SW 1271 (cell line): ENCODE measurements around the gene PAH.
A peak's percentile ranks its signal among the peaks of the same experiment; 100 is the strongest.

Experiments used
- DNase-seq, 2 experiments: peaks; one replicate each; lab custom pipeline; 2025; lab: John Stamatoyannopoulos, UW

PAH gene

DNA sequence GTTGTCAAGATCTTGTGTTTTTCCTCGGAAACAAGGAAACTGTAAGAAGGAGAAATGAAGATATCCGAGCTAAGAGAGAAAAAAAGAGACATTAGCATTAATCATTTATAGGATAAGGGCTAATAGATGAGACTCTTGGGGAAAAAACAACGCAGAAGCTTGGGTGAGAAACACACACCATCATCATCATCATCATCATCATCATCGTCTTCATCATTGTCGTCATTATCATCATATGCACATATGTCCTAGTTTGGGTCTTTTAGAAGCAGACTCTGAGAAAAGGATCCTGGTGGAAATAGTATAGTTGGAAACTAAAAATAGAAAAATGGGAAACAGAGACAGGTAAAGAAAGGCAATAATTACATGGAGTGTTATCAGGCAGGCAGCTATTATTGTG is 95.9 kb downstream of the PAH start:
- no peak for DNase-seq

DNA sequence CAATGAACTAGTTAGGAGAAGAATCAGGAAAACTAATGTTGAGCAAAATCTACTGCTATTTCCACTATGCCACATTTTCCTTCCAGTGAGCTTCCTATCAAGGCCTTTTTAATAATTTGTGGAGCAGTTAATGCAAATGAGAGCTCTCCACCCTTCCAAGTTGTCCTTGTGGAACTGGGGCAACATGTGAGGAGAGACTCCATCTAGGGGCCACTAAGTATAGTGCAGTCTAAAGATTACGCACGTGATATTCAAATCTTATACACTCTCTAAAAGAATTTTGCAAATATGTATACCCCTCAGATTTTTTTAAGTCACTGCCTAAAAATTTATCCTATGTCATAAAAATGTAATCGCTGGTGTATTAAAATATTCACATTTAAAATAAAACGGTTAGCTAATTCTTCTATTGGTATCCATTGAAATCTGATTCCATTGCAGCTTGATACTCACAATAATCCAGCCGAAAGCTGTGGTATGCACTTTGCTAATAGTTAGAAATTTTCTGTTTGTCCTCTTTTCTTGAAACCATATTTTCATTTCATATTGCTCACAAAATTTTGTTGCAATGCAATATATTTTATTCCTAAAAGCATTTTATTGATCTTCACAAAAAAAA is 100.1 kb downstream of the PAH start:
- DNase-seq: peak in 1 of 2 experiments; percentile 36

DNA sequence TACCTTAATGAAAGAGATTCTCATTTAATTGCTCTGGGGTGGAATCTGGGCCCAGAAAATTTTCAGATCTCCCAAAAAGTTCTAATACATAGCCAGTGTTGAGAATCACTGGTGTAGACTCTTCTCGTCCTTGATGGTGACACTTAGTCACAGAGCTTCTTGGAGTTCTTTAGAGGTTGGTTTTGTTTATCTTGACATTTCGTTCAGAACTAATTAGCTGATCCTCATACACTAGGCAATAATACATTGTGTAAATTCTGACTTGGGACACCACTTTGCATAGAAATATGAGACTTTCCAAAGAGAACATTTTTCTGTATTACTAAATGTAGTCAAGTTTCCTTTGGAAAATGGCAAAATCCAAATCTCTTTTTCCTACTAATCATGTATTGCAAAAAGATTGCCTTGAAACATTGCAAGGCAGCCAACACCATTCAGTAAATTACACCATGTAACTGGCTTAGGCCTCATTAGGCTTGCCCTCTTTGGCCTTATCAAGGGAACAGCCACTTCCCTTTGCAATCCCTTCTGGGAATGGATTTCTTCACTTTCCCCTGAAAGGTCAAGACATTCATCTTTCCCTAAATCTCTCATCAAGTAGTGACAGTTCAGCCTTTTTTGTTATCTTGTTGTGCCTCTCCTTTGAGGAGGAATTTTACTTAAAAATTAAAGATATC is 102.2 kb downstream of the PAH start:
- no peak for DNase-seq

DNA sequence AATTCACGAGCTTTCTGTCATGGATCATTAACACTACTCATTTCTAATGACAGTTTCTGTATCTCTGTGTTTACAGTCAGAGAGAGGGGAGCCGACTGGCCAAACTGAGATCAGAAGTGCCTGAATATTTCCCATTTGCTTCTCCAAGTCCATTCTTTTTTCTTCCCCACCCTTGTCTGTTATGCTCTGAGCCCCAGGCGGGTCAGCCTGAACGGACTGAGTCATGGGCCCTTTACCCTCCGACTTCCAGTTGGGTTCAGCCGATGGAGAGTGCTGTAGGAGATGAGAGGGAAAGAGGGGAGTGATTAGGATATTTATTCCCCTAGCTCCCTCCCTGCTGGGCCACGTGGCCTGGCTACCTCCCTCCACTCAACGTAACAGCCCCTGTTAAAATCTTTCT is 104.7 kb downstream of the PAH start:
- no peak for DNase-seq

DNA sequence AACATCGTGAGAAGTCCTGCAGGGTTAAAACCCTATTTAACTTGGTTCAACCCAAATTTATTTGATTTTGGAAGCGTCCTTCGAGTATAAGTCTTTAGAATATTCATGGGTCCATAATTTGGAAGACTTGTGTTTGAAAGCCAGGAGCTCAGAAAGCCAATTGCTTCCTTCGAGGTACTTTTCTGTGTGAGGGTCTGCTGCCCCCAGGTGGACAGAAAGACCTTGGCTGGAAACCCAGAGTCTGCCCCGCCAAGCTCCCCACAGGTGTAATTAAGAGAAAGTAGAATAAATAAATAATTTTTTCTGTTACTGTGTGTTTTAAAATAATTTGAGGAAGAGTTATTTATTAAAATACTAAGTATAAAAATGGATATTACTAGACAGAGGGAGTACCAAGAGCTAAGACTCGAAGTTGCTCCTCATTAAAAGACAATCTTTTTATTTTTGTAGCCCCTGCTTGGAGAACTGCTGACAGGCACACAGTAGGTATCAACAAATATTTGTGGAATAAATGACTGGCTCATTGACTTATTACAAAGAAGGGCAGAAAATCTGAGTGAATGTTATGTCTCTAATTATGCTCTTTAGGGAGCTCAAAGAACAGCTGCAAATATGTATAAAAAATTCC is 105.8 kb downstream of the PAH start:
- DNase-seq: peak in 1 of 2 experiments; percentile 26

DNA sequence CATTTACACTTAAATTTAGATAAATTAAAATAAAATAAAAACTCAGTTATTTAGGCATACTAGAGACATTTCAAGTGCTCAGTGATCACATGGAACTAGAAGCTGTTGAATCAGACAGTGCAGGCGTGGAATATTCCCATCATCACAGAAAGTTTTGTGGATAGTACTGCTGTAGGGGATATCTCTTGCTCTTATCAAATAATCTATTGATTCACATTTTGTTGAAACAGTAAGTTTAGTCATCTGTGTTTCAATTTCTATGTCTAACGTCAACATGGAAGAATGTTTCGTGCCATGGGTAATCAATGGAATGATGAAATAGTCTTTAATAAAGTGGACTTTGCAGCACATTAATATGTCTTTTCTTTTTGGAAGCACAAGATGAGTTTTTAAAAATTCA is 108.6 kb downstream of the PAH start:
- no peak for DNase-seq

DNA sequence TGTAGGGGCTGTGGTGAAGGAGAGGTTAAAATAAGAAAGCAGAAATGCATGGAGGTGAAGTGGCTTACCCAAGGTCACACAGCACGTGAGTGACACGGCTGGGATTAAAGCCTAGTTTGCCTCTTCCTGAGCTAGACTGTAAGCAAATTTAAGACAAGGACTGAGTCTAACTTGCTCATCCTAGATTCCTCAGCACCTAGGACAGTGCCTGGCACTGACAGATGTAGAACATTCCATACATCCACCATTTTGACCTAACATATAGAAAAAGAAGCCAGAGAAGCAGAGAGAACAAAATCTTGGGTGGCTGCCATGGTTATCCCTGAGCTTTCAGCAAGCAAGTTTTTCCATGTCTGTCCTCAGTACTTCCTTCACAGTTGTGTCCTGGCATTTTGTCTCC is 110.5 kb downstream of the PAH start:
- DNase-seq: no peak

DNA sequence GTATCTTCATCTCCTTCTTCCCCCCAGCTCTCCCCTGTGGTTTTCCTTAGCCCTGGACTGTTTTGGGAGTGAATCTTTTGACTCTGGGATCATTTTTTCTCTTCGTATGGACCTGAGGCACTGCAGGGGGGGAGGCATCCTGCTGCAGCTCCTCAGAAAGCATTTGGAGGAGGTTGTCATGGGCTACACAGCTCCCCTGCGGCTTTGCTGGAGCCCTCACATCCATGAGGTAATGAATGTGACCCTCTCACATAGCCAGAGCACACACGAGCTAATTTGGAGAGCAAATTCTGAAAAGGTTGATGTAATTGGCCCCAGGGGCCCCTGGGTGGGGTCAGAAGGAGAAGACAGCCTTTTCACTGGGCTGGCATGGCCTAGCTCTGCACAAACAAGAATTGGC is 110.9 kb downstream of the PAH start:
- DNase-seq: no peak

DNA sequence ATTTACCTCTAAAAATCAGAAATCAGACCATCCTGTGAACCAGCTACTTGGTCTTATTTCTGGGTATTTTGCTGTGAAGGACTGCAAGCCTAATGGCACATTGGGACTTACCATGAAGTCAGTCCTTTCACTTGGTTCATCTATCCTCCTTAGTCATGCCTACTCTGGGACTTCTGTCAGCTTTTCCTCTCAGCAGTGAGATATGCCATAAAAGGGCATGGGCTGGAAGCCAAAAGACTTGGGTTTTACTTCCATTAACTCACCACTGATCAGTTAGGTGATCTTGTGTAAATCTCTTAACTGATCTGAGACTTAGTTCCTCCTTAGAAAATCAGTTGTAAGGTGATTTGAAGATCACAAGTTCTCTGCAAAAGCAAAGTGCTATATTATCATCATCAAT is 116.5 kb downstream of the PAH start:
- DNase-seq: no peak

DNA sequence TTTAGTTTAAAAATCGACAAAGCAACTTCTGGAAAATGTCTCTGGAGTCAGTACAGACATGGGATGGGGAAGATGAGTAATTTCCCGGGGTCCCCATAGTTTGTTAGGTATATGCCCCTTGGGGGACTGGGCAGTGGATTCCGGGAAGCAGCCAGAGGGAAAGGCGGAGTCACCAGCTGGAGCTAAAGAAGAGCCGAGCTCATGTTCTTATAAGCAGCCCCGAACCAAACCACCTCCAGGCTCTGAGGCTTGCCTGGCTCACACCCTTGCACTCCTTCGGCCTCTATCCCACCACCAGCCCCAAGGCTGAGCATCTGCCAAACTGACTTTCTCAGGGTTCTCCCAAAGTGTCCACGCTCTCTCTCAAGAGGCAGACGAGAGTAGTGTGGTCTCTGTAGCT is 117.8 kb downstream of the PAH start:
- no peak for DNase-seq

DNA sequence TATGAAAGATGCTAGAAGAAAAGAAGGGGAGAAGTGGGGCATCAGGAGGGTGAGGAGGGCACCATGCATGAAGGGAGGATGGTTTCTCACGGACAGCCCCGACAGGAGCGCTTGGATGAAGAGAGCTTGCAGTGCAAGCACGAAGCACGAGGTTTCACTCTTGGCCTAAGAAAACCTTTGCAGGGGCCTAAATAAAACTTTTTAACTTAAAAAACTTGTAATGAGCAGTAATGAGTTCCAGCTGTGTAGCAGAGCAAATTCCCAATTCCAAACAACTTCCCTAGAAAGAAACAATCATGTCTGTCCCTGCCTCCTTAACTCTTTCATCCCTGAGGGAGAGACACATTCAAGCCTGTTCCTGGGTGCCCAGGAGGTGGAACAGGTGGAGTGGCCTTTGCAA is 119.5 kb downstream of the PAH start:
- no peak for DNase-seq

DNA sequence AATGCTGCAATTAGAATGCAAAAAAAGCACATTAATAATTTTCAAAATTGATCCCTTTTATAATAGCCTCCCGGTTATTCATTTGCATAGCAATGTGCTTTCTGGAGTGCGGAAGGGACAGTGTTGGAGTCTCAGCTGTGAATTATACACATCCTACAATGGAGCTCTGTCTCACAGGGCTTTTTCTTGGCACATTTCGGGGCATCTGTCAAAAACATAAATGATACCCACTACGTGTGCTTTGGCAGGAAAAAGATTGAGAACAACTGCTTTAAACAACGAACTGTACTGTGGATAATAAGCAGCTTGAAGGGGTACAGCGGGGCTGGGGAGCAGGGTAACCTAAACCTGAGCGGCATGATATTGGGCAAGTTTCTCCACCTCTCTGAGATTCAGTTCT is 123.1 kb downstream of the PAH start:
- DNase-seq: no peak
